Panc1 (cell line): Measurements from ENCODE around the gene CLEC16A.

Experiments
- CTCF ChIP-seq: fragments of 450-650 bp; IDR thresholded peaks from 2 replicates; pipeline ENCODE4 v1.5.1; 2017; ENCODE audit warnings: mild to moderate bottlenecking
- POLR2AphosphoS5 ChIP-seq: IDR thresholded peaks from 2 replicates; pipeline ENCODE4 v1.6.1; 2012; ENCODE audit warnings: mild to moderate bottlenecking, low read depth, low read length, moderate library complexity
- SIN3A ChIP-seq: IDR thresholded peaks from 2 replicates; pipeline ENCODE4 v1.6.1; 2012; ENCODE audit warnings: low read depth, mild to moderate bottlenecking, low read length, moderate library complexity, borderline replicate concordance; ENCODE audit not compliant: insufficient read depth
- TCF7L2 ChIP-seq: IDR thresholded peaks from 2 replicates; pipeline ENCODE4 v1.6.1; 2011; ENCODE audit warnings: mild to moderate bottlenecking, low read depth, low read length, inconsistent platforms

GRCh38 chr16:11047939-11048800 is 103.8 kb downstream of the CLEC16A start:
- no peak for TF ChIP-seq SIN3A
- TF ChIP-seq CTCF, result no peak
- no peak for TF ChIP-seq POLR2AphosphoS5
- no peak for TF ChIP-seq TCF7L2
